HEK293T (cell line): ENCODE data around the gene IL2RA.

Source experiments
- CTCF ChIA-PET: fragments of 350-600 bp; formaldehyde crosslinking; extraction: SDS; loops from one replicate; lab custom pipeline; 2021; ENCODE audit warnings: antibody characterized with exemption, inconsistent platforms; lab: Yijun Ruan, JAX
- POLR2A ChIA-PET: fragments of 350-600 bp; formaldehyde crosslinking; extraction: SDS; loops from one replicate; lab custom pipeline; 2020; ENCODE audit warnings: antibody characterized with exemption, inconsistent platforms; lab: Yijun Ruan, JAX
- DNase-seq: peaks from one replicate; pipeline ENCODE4 v3.0.0; 2012; ENCODE audit warnings: mixed read lengths; ENCODE audit errors: extremely low spot score
- ARNT ChIP-seq: fragments of 450-650 bp; IDR thresholded peaks from 2 replicates; pipeline ENCODE4 v1.6.1; 2017; ENCODE audit warnings: mild to moderate bottlenecking
- BHLHE40 ChIP-seq: fragments of 450-650 bp; IDR thresholded peaks from 2 replicates; pipeline ENCODE4 v1.6.1; 2016; ENCODE audit warnings: mild to moderate bottlenecking, moderate library complexity, borderline replicate concordance
- CTBP1 ChIP-seq: fragments of 450-650 bp; IDR thresholded peaks from 2 replicates; pipeline ENCODE4 v1.6.1; 2016; ENCODE audit warnings: borderline replicate concordance
- ELF4 ChIP-seq: fragments of 450-650 bp; IDR thresholded peaks from 2 replicates; pipeline ENCODE4 v1.6.1; 2017; ENCODE audit warnings: antibody characterized with exemption
- FOXA1 ChIP-seq: fragments of 450-650 bp; IDR thresholded peaks from 2 replicates; pipeline ENCODE4 v1.6.1; 2016; ENCODE audit warnings: mild to moderate bottlenecking
- FOXK2 ChIP-seq: fragments of 450-650 bp; IDR thresholded peaks from 2 replicates; pipeline ENCODE4 v1.6.1; 2016; ENCODE audit warnings: mild to moderate bottlenecking
- FOXM1 ChIP-seq: fragments of 450-650 bp; IDR thresholded peaks from 2 replicates; pipeline ENCODE4 v1.6.1; 2017; ENCODE audit warnings: mild to moderate bottlenecking, borderline replicate concordance
- HDGF ChIP-seq: fragments of 450-650 bp; IDR thresholded peaks from 2 replicates; pipeline ENCODE4 v1.6.1; 2017; ENCODE audit warnings: antibody characterized with exemption, borderline replicate concordance
- L3MBTL2 ChIP-seq: fragments of 450-650 bp; conservative IDR thresholded peaks from 2 replicates; pipeline ENCODE4 v1.6.1; 2016; ENCODE audit warnings: mild to moderate bottlenecking
- LEF1 ChIP-seq: fragments of 450-650 bp; IDR thresholded peaks from 2 replicates; pipeline ENCODE4 v1.6.1; 2017; ENCODE audit warnings: mild to moderate bottlenecking, borderline replicate concordance
- NFRKB ChIP-seq: fragments of 450-650 bp; IDR thresholded peaks from 2 replicates; pipeline ENCODE4 v1.6.1; 2016; ENCODE audit warnings: mild to moderate bottlenecking, moderate library complexity
- SP1 ChIP-seq: fragments of 450-650 bp; IDR thresholded peaks from 2 replicates; pipeline ENCODE4 v1.6.1; 2017
- SUZ12 ChIP-seq: fragments of 450-650 bp; IDR thresholded peaks from 2 replicates; pipeline ENCODE4 v1.6.1; 2016; ENCODE audit warnings: mild to moderate bottlenecking
- TARDBP ChIP-seq: fragments of 450-650 bp; IDR thresholded peaks from 2 replicates; pipeline ENCODE4 v1.6.1; 2016
- ZNF384 ChIP-seq: fragments of 450-650 bp; IDR thresholded peaks from 2 replicates; pipeline ENCODE4 v1.6.1; 2016
- TF ChIP-seq, protein P1 (sequence below): fragments of 450-650 bp; IDR thresholded peaks from 2 replicates; pipeline ENCODE4 v1.6.1; 2016

The IL2RA gene

DNA sequence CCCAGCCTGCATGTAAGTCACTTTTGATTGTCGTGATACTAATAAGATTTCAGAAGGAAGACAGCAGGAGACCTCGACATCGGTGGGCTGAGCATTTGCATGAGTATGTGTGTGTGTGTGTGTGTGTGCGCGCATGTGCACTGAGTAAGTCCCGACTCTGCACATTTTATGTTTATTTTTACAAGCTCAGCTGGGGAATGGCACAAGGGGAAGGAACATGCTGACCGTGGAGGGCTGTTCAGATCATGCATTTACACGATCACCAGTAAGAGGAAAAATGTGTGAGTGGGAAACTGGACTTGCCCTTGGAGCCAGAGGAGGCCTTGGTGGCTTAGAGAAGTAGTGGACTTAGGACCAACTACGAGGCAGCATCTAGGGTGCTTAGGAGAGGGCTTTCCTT lies 41.3 kb downstream of the IL2RA start:
- no peak for TF ChIP-seq SP1
- TF ChIP-seq BHLHE40, result no peak
- TF ChIP-seq NFRKB, result no peak
- no peak for TF ChIP-seq HDGF
- TF ChIP-seq TARDBP, result no peak
- TF ChIP-seq FOXK2, result no peak
- TF ChIP-seq FOXA1, result no peak
- TF ChIP-seq CTBP1, result no peak
- no peak for TF ChIP-seq ZNF384
- no peak for TF ChIP-seq ELF4
- TF ChIP-seq FOXM1, result no peak
- POLR2A ChIA-PET, result no interaction called here

DNA sequence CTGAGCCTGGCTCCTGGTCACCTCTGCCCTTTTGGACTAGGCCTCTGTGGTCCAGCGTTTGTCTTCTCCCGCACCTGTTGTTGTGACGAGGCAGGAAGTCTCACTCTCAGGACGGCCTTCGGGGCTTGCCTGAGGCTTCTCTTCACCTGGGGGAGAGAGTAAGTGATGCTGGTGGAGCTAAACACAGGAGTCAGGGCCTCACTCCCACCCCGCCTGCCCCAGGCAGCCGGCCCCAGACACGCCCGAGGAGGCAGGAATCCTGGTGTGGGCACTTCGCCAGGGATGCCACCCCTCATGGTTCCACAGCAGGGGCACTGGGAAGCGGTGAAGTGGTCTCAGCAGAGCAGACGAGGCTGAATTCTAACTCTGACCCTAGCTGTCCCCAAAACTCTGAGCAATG lies 42.4 kb downstream of the IL2RA start:
- CTCF ChIA-PET, result no interaction called here
- POLR2A ChIA-PET, result no interaction called here
- TF ChIP-seq ELF4 (no peak), ARNT (no peak), FOXA1 (no peak), FOXK2 (no peak), SUZ12 (no peak), FOXM1 (no peak), HDGF (no peak)
- DNase-seq, result no peak

More for the DNA sequence above, 41.3 kb downstream of the IL2RA start:
- CTCF ChIA-PET, result no interaction called here
- DNase-seq, result no peak

DNA sequence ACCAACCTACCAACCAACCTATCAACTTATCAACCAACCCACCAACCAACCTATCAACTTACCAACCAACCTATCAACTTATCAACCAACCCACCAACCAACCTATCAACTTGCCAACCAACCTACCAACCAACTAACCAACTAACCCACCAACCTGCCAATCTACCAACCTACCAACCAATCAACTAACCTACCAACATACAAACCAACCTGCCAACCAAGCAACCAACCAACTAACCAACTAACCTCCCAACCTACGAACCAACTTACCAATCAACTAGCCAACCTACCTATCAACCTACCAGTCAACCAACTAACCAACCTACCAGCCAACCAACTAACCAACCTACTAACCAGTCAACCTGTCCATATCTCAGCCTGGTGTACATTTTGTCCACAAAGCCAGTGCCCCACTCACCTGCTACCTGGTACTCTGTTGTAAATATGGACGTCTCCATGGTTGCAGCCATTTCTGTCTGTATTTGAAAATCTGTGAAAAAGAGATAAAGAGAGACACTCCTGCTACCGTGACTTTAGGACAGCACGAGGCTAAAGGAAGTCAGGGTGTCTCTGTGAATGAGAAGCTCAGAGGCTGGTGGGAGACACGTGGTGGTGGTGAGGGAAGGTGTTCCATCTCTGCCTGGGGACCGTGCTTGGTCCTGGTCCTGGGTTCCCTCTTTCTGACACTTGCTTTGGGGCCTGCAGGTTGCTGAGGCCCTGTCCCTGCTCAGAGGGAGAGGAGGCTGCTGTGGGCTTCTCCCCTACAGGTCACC lies 43.0 kb downstream of the IL2RA start:
- POLR2A ChIA-PET, result no interaction called here
- DNase-seq, result no peak
- CTCF ChIA-PET, result no interaction called here
- TF ChIP-seq, protein P1, sequence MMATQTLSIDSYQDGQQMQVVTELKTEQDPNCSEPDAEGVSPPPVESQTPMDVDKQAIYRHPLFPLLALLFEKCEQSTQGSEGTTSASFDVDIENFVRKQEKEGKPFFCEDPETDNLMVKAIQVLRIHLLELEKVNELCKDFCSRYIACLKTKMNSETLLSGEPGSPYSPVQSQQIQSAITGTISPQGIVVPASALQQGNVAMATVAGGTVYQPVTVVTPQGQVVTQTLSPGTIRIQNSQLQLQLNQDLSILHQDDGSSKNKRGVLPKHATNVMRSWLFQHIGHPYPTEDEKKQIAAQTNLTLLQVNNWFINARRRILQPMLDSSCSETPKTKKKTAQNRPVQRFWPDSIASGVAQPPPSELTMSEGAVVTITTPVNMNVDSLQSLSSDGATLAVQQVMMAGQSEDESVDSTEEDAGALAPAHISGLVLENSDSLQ, result no peak
- TF ChIP-seq ARNT, result no peak

DNA sequence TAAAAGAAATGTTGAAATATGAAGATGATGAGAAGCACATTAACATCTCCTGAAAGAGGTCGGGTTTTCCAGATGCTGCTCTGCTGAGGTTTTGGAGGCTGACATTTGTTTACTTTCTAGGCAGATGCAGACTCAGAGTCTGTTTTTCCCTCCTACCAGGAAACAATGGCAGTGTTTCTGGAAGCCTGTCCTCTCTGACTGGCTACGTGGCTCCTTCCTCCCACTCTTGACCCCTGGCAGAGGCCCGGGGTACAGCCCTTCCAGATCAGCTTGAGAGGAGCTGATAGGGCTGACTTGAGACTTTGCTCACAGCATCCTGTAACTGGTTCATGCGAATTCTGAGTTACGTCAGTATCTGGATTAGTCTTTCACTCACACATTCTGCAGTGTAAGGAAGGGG lies 43.7 kb downstream of the IL2RA start:
- no peak for TF ChIP-seq L3MBTL2
- no peak for TF ChIP-seq ZNF384
- no peak for TF ChIP-seq BHLHE40
- TF ChIP-seq LEF1, result no peak
- TF ChIP-seq ARNT, result no peak
- TF ChIP-seq CTBP1, result no peak
- no peak for TF ChIP-seq SP1
- no peak for TF ChIP-seq FOXA1
- no peak for TF ChIP-seq FOXM1
- no peak for TF ChIP-seq HDGF
- no peak for TF ChIP-seq NFRKB
- TF ChIP-seq, protein P1, result no peak
- ChIA-PET POLR2A (no interaction called here), CTCF (interaction anchor here (1.2 kb wide), 1 partner anchor 50 kb away, joined by 4 read pairs; no protein-coding TSS in a partner anchor)
- no peak for DNase-seq

DNA sequence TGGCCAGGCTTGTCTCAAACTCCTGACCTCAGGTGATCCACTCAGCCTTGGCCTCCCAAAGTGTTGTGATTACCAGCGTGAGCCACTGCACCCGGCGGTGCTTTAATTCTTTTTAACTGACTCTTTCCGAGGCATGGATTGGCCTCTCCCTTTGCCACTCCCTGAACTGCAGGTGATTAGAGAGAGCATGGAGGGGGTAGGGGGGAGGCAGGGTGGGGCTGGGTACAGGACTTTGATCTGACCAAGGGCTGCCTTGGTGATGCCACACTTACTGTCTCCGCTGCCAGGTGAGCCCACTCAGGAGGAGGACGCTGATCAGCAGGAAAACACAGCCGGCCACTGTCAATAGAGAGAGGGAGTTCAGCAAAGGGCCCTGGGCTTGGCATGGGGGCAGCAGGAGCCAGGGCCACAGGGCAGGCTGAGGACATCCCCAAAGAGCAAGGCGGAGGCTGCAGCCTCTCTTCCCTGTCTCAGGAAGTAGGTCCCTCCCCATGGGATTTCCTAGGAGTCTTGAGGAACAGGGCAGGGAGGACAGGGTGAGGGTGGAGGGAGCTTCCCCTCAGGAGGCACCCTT lies 44.3 kb downstream of the IL2RA start:
- no peak for DNase-seq
- TF ChIP-seq CTBP1 (no peak), SUZ12 (no peak), L3MBTL2 (no peak), ELF4 (no peak), LEF1 (no peak), FOXM1 (no peak), BHLHE40 (no peak), TARDBP (no peak), HDGF (no peak), FOXA1 (no peak), NFRKB (no peak), ZNF384 (no peak), FOXK2 (no peak), ARNT (no peak), SP1 (no peak)
- TF ChIP-seq, protein P1, result no peak
- ChIA-PET POLR2A (no interaction called here), CTCF (interaction anchor here (1.2 kb wide), 1 partner anchor 51 kb away, joined by 4 read pairs; no protein-coding TSS in a partner anchor)

DNA sequence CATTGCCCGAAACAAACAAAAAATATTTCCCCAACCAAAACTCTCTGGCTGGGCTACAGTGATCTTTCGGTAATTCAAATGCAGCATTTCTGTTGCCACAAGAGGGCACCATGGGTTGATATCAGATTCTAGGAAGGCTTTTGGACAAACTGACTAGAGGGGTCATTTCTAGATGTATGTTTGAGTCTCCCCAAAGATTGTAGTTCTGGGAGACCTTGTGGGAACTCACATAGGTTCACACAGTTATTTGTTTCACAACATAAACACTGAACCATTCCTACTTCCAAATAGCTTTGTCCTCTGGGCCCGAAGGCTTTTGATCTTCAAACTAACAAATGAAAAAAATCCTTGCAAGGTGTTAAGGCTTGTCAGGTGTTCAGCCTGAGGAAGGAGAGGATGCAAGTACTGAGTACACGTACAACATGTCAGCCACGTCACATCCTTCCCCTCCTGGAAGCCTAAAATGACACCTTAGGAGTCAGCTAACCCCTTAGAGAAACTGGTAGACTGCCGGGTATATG lies 47.9 kb downstream of the IL2RA start:
- no peak for TF ChIP-seq SUZ12
- TF ChIP-seq ELF4, result no peak
- no peak for TF ChIP-seq FOXA1
- no peak for TF ChIP-seq L3MBTL2
- TF ChIP-seq BHLHE40, result no peak
- no peak for TF ChIP-seq TARDBP
- no peak for TF ChIP-seq ZNF384
- no peak for TF ChIP-seq FOXM1
- no peak for TF ChIP-seq ARNT
- TF ChIP-seq SP1, result no peak
- TF ChIP-seq HDGF, result no peak
- TF ChIP-seq CTBP1, result no peak
- TF ChIP-seq, protein P1, result no peak
- TF ChIP-seq LEF1, result no peak
- TF ChIP-seq NFRKB, result no peak
- TF ChIP-seq FOXK2, result no peak
- ChIA-PET POLR2A (interaction anchor here (1.1 kb wide), 1 partner anchor 124 kb away, joined by 3 read pairs; the partner anchor contains the start of genes ANKRD16 and FBH1), CTCF (interaction anchor here (0.7 to 1.2 kb wide), 6 partner anchors 32 to 387 kb away, joined by 3 to 4 read pairs (median 3); no protein-coding TSS in a partner anchor)
- peak; percentile 59 for DNase-seq
